Measurements from ENCODE around the gene LTBP1.
"Not testable (repeated sequence)": the region's sequence is repeated elsewhere in the genome, so short reads cannot be mapped to it uniquely, and the experiment has no call there.

LTBP1 gene

DNA sequence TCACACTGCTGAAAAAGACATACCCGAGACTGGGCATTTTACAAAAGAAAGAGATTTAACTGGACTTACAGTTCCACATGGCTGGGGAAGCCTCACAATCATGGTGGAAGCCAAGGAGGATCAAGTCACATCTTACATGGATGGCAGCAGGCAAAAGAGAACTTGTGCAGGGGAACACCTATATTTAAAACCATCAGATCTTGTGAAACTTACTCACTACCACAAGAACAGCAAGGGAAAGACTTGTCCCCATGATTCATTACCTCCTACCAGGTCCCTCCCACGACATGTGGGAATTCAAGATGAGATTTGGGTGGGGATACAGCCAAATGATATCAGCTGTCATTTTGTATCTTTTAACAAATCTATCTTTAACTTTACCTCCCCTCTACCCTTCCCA, 278.6 kb downstream of the LTBP1 start:
- no peak for DNase-seq (ENCODE audit: low read depth)

DNA sequence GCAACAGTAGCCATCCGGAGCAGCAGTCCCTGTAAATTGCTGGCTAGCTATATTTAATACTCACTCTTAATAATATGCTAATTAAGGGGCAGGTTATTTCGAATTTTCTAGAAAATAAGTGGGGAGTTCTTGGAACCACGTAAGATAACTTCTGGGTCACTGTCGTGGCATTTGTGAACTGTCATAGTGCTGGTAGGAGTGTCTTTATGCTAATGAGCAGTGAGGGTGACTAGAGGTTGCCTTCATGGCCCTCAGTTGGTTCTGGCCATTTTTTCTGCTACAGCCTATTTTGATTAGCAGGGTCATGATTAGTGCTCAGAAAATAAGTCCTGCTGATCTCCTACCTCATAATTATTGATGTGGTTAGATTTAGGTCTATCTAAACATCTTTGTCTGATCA, 279.8 kb downstream of the LTBP1 start:
- no peak for DNase-seq (ENCODE audit: low read depth)

DNA sequence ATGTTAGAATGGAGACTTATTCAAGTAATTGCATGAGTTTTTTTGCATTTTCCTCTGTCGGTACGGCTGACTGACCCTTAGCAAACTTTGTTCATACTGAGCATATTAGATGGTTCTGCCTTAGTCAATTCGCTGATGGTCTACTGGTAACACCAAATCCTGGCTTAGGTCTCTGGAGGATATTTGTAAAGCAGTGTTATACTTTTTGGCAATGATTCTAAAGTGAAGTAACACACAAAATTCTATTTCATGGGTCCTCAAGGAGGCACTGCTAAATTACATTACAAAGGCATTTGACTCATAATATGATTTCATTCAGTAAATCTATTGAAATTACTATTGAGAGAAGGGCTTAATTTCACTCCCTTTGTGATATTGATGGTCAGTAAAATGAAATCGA, 282.9 kb downstream of the LTBP1 start:
- DNase-seq (ENCODE audit: low read depth): no peak

DNA sequence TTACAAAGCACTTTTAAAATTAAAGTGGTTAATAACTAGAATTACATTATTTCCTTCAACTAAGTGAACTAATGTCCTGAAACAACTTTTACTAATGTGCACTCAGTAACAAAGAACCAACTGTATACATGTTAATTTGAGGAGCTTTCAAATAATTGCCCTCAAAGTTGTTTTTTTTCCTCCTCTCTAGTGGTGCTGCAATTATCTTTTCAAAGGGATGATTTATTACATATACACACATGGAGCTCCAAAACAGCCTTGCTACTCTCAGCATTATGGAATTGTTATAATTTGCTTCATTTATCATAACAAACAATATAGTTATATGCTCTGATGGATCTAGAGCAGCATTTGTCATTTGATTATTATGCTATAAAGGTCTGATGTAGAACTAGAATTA, 283.4 kb downstream of the LTBP1 start:
- DNase-seq (ENCODE audit: low read depth): no peak

DNA sequence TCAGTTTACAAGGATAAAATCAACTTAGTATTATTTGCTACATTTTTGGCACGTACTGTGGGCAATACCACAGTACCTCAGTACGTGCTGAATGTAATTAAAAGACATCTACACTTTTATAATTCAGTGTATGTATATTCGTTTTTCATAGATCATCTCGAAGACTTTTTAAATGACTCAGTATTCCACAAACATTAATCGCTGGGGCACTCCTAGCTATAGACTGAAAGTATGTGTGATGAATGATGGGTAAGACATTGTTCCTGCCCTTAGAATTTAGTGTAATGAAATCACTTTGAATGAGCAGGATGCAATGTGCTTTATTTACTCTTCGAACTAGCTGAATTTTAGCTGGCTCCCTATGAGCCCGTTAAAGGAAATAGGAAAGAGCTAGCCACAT, 284.1 kb downstream of the LTBP1 start:
- DNase-seq (ENCODE audit: low read depth): no peak

DNA sequence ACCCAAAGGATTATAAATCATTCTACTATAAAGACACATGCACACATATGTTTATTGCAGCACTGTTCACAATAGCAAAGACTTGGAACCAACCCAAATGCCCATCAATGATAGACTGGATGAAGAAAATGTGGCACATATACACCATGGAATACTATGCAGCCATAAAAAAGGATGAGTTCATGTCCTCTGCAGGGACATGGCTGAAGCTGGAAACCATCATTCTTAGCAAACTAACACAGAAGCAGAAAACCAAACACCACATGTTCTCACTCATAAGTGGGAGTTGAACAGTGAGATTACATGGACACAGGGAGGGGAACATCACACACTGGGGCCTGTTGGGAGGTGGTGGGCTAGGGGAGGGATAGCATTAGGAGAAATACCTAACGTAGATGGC, 288.8 kb downstream of the LTBP1 start:
- not testable (repeated sequence) for DNase-seq (ENCODE audit: low read depth)

DNA sequence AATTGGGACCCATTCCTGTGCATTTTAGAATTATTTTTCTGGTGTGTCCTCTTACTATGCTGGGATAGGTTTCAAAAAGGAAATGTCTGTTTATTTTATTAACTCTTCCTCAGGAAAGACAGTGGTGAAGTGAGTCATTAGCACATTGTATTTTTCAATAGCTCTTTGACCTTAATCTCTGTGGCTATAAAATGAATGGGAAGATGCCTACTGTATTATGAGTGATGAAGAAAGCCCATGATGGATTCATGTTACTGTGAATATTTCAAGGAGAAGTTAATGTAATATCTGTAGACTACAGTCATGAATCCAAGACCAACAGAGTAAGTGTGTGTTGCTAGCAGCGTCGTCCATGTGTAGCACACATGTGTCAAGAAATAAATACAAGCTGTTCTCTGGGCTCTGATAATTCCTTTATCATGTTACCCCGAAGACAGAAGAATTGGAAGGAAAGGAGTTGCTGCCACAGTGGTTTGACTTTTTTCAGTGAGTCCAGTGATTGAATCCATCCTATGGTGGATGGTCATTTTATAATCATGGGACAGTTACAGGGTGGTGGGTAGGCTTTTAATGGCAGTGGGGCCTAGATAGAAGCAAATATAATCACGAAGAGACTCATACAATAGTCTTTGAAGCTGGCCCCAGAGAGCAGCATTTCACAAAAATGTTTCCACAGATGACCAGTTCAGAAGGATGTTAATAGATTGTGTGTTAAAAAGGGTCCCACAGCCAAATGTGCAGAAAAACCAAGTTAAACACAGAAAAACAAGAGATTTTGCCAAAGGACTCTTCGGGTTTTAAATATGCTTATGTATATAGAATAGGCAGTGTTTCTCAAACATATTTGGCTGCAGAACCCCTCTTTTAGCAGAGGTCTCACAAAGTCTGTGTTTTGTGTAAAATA, 290.0 kb downstream of the LTBP1 start:
- DNase-seq (ENCODE audit: low read depth): no peak

DNA sequence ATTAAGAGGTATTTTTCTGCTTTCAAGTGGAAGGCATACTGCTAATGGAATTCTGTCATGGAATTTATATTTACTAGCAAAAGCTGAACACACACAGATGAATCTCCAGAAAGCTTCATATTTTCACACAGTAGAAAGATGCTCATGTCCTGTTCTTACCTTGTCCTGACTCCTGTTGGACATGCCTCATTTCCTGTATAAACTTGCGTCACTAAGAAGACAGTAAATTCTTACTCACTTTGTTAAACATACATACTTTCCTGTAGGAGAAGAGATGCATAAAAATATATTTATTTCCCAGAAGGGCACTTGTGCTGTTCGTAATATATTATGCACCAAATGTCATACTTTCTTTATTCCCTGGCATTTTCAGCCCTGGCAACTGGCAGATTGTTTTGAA, 291.4 kb downstream of the LTBP1 start:
- no peak for DNase-seq (ENCODE audit: low read depth)

DNA sequence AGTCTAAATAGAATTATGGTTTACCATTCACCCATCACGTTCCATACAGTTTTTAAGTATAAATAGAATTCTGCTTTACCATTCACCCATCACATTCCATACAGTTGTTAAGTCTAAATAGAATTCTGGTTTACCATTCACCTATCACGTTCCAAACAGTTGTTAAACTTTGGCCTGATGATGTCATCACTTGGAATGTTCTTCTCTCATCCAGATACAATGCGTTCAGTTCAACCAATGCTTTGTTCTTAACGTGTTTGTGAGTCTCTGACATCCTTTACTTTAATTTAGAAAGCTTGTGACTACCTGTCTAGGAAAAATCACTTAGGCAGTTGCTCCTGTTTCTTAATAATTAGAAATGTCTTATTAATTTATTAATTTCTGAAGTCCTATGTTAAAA, 293.4 kb downstream of the LTBP1 start:
- DNase-seq (ENCODE audit: low read depth): no peak

DNA sequence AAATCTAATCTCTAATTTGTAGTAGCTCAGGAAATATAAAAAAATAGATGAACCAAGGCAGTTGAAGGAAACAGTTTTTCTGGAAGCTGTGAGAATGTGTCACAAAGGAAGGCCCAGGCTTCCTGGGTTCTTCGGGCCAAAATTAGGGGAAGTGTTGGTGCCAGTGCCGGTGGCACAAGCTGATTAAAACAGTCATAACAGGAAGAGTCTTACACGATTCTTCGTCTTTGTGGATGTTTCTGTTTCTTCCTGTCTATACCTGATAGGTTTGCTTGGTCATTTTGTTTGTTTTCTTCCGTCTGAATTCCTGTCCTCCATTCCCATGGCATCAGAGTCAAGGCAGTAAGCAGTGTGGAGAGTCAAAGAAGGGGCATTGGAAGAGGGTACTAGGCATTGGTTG, 294.3 kb downstream of the LTBP1 start:
- no peak for DNase-seq (ENCODE audit: low read depth)

DNA sequence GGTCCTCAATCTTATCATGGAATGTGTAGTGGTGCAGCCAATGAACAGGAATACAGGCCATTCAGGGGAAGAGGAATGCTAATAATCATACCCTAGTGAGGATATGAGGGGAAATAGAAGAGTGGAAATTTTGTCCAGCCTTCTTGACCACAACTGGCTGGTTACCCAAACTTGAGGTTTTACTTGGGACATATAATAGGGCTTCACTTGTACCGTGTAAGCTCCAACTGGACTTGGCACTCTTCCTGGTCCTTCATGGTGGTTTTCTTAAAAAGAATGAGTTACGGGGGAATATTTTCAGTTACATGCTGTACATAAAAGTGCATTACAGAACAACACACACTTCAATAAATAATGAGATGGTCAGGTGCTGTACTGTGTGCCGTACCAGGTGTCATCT, 294.8 kb downstream of the LTBP1 start:
- DNase-seq (ENCODE audit: low read depth): no peak

DNA sequence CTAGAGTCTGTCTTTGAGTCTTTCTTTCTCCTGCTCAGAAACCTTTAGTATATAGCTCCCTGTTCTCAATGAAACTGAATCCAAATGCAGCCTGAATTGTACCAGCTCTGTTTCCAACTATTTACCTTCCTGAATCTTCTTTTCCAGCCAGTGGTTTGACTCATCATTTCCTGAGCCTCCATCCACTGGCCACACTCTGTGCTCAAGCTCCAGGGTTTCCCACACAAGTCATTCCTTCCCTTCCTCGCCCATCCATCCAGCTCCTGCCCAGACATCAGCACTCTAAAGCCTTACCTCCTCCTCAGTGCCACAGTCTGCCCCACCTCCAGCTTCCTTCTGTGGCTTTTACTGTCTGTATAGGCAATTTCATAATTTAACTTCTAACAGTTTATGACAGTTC, 296.1 kb downstream of the LTBP1 start:
- no peak for DNase-seq (ENCODE audit: low read depth)

DNA sequence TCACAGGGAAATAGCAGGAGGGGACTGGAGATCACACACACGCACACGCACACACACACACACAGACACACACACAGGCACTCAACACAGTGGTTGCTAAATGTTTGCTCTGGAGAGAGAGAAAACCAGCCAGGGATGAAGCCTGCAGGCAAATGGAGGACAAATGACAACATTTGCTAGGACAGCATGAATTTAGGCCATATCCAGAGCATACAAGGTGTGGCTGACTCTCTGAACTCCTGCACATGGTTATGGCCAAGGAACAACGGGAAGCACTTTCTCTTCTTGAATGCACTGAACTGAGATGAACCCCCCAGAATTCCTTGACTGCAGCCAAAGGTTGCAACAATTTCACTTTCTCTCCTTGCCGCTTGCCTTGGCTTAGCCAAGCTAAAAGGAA, 299.7 kb downstream of the LTBP1 start:
- DNase-seq (ENCODE audit: low read depth): no peak

DNA sequence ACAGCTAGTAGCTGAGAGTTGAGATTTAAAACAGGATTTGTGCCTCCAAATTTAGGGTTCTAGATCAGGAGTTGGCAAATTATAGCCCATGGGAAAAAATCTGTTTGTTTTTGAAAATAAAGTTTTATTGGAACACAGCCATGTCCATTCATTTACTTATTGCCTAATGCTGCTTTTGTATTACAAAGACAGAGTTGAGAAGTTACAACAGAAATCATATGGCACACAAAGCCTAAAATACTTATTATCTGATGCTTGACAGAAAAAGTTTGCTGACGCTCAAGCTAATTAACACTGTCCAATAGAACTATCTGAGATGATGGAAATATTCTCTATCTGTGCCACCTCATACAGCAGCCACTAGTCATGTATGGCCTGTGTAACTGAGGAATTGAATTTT, 300.6 kb downstream of the LTBP1 start:
- no peak for DNase-seq (ENCODE audit: low read depth)

DNA sequence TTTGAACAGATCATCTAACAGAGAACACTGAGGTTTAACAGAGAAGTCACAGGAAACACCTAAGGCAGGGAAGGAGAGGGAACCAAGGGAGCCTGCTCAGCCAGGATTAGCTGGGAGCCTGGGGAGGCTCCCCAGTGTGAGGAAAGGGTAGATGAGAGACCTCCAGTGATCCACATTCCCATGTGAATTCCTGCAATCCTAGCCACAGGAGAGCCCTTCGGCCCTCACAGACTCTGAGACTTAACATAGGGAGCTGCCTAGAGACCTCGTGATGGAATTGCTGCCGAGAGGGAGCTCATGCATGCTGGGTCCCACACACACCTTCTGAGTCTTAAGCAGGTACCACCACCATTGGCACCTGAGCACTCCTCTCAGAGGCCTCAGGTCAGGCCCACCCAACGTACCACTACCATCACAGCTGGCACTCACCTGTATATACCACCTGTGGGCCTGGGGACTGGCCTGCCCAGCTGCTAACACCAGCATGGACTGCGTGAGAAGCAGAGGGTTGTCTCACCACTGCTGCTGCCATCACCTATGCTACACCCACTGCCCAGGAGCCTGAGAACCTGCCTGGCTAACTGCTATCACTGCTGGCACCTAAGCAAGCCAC, 303.8 kb downstream of the LTBP1 start:
- DNase-seq (ENCODE audit: low read depth): no peak

DNA sequence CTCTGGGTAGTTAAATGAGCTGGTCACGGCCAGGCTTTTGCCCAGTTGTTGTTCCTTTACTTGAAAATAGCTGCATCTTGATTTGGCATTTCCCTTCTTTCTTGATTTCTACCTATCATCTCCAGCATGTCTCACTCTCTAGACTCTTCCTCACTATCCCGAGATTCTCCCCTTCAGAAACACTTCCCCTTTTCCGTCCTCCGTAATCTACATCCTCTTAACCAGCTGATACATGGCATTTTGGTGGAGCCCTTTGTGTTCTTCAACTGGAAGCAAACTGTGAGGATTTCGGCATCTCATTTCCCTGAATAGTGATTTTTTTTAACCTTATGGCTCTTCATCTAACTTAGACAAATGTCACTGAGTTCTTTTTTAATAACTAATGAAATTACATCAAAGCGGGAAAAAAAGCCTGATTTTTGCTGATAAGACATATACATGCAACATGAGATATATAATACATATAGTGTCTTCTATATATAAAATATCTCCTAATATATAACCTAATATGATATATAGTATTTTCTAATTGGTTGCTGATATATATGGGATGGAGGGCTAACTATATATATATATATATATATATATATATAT, 309.5 kb downstream of the LTBP1 start:
- DNase-seq (ENCODE audit: low read depth): no peak

DNA sequence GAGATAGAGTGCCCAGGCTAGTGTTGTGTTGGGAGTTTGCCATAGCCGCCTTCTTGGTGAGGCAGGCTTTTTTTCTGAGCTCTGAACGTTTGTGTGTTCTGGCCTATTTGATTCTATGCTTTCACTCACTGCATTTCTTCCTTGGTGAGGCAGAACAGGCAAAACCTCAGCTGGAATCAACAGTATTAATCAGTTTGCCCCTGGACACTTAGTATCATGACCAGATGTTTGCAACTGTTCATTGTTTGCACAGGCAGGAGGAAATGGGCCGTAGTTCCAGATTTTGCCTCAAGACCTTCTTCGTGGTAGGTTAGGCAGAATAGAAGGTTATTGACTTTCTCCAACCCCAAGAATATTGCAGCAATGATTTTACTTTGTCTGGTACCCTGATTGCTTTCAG, 311.6 kb downstream of the LTBP1 start:
- DNase-seq (ENCODE audit: low read depth): no peak

DNA sequence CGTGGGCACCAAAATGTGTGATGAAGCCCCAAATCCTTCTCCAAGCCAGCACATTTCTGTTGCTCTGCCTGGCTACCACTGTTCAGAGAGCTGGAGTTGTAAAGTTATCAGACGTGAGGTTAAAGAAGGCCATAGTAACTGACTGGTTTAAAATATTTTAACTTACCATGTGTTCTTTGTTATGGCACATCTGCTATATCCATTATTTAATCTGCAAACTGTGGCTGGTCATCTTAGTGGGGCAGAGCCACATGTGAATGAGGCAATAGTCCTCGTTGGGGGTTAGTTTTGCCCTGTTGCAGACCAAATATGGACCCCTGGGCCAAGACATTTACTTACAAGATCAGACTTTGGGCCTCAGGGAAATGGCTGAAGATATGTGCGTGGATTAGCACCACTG, 315.3 kb downstream of the LTBP1 start:
- no peak for DNase-seq (ENCODE audit: low read depth)

DNA sequence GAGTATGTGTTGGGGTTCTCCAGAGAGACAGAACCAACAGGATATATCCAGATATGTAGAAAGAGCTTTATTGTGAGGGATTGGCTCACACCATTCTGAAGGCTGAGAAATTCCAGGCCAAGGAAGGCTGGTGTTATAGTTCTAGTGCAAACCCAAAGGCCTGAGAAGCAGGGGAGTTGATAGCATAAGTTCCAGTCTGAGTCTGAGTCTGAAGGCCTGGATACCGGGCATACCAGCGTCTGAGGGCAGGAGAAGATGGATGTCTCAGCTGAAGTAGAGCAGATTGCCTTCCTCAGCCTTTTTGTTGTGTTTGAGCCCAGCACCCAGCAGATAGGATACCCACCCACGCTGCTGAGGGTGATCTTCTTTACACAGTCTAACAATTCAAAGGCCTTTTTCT, 318.0 kb downstream of the LTBP1 start:
- DNase-seq (ENCODE audit: low read depth): no peak

DNA sequence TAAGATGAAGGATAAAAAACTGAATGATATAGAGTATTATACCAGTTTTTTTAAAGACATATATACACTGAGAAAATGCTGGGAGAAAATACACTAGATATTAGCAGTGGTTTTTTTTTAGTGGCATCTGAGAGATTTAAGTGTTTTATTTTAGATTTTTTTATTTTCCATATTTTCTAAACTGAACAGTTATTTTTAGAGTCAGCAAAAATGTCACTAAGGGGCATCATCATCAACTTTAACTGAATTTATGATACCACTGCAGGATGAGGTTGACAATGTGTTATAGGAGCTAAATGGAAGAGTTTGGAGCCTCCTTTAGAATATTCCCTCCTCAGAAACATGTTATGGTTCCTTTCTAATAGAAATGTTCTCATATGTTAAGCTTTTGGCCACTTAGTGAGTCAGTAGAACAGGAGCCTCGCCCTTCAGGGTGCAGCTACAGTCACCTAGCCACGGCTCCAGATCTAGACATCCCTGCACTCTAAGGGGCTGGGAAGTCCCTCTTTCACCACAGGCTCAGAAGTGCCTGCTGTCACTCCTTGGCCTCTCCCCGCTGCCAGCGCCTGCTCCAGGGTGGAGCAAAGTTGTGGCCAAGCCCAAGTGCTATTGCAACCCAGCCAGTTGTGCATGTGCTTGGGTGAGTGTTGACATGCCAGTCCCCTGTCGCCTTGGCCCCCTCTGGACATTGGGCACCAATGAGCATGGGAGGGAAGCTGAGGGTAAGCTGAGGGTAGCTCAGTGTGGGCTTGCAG, 319.0 kb downstream of the LTBP1 start:
- no peak for DNase-seq (ENCODE audit: low read depth)

DNA sequence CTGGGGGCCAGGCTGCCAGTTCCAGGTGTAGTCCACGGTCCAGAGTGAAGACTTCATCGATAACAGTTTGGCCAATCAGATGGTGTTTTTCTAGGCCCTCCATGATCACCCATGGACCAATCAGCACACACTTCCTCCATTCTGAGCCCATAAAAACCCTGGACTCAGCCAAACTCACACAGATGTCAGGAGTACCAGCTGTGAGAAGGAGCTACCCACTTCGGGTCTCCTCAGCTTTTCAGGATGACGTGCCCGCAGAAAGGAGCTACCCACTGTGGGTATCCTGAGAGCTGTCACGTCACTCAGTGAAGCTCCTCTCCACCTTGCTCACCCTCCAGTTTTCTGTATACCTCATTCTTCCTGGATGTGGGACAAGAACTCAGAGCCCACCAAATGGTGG, 319.7 kb downstream of the LTBP1 start:
- DNase-seq (ENCODE audit: low read depth): no peak

DNA sequence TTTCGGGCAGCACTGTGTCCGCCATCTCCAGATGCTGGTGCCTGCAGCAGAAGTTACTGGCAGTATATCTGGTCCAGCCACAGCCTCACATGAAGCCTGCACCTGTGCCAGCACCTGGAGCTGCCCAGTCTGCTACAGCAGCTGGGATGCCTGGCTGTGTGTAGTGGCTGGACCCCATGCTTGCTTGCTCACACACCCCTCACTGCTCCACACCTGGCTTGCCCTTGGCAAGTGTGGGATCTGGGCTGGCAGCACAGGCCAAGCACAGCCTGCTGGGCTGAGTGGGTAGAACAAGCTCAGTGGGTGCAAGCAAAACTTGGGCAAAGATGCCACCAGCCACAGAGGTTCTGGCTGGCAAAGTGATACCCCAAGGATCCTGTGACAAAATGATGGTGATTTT, 320.3 kb downstream of the LTBP1 start:
- no peak for DNase-seq (ENCODE audit: low read depth)

DNA sequence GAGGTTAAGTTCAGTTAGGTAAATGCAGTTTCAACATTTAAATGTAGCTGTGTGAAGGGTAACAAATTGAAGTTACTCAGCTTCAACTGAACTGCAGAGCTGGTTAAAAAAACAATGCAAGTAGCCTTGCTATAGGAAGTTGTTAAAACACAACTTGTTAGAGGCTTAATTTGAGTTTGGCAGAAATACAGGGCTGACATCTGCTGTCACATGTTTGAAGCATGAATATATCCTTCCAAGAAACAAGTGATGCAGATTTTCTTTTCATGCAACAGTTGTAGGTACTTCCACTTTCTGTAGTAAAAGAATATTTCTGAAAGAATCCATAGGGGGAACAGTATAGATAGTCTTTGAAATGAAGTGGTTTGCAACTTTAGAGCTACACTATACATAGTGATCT, 321.0 kb downstream of the LTBP1 start:
- DNase-seq (ENCODE audit: low read depth): no peak
